Smooth muscle cell (in vitro differentiated cells): ENCODE results near the gene KIF6. TPM values are rescaled to one million over a fixed set of nuclear protein-coding genes. Genes with fewer than 3 reads are reported as not detected.

Source experiments
- DNase-seq: peaks from one replicate; lab custom pipeline; 2025; ENCODE audit not compliant: unreplicated experiment; lab: John Stamatoyannopoulos, UW
- H2AFZ ChIP-seq: fragments of 200-600 bp; sonication (generic); 2 replicates; pipeline ENCODE4 v1.6.0; 2016; ENCODE audit warnings: antibody characterized with exemption, low read depth, mild to moderate bottlenecking
- H3F3A ChIP-seq: fragments of 200-600 bp; sonication (generic); 2 replicates; pipeline ENCODE4 v1.6.0; 2017; ENCODE audit warnings: antibody characterized with exemption, low read depth
- H3K27ac ChIP-seq: fragments of 200-600 bp; sonication (generic); 2 replicates; pipeline ENCODE4 v1.5.1; 2016; ENCODE audit warnings: low read depth, mild to moderate bottlenecking
- H3K27me3 ChIP-seq: fragments of 200-600 bp; sonication (generic); 2 replicates; pipeline ENCODE4 v1.6.1; 2016; ENCODE audit warnings: low read depth, mild to moderate bottlenecking
- H3K36me3 ChIP-seq: fragments of 200-600 bp; sonication (generic); 2 replicates; pipeline ENCODE4 v1.5.1; 2016; ENCODE audit warnings: low read depth
- H3K4me1 ChIP-seq: fragments of 200-600 bp; sonication (generic); 2 replicates; pipeline ENCODE4 v1.5.1; 2016; ENCODE audit warnings: low read depth
- H3K4me2 ChIP-seq: fragments of 200-600 bp; sonication (generic); 2 replicates; pipeline ENCODE4 v1.6.0; 2016; ENCODE audit warnings: mild to moderate bottlenecking
- H3K4me3 ChIP-seq: fragments of 200-600 bp; sonication (generic); 2 replicates; pipeline ENCODE4 v1.5.1; 2016; ENCODE audit warnings: mild to moderate bottlenecking
- H3K79me2 ChIP-seq: fragments of 200-600 bp; sonication (generic); 2 replicates; pipeline ENCODE4 v1.6.0; 2016; ENCODE audit warnings: low read depth, mild to moderate bottlenecking
- H3K9ac ChIP-seq: fragments of 200-600 bp; sonication (generic); 2 replicates; pipeline ENCODE4 v1.6.0; 2016; ENCODE audit warnings: low read depth
- H3K9me3 ChIP-seq: fragments of 200-600 bp; sonication (generic); replicated peaks from 2 replicates; pipeline ENCODE4 v1.5.1; 2016; ENCODE audit warnings: low read depth
- H4K20me1 ChIP-seq: fragments of 200-600 bp; sonication (generic); 2 replicates; pipeline ENCODE4 v1.6.0; 2016; ENCODE audit warnings: low read depth
- WGBS: methylation state at CpG from one replicate; pipeline ENCODE4 v1.1.7; 2016; ENCODE audit warnings: low lambda C conversion rate; 5-methylcytosine and 5-hydroxymethylcytosine counted together
- polyA plus RNA-seq: library from polyadenylated mRNA; unstranded; fragments of >200 nt; fragmentation: Nextera tagmentation; extraction: Ambion mirVana; gene quantifications from 2 replicates; pipeline ENCODE4 v1.2.1, GENCODE V29; 2016
- total RNA-seq: library from RNA; depleted of rRNA; stranded (reverse); fragments of >200 nt; gene quantifications from 2 replicates; pipeline ENCODE4 v1.2.3, GENCODE V29; 2014
- TF ChIP-seq, protein P1 (sequence below): fragments of 200-600 bp; sonication (generic); IDR thresholded peaks from 2 replicates; pipeline ENCODE4 v1.5.1; 2017; ENCODE audit warnings: borderline replicate concordance, mild to moderate bottlenecking, antibody characterized with exemption; ENCODE audit not compliant: insufficient read depth, poor library complexity, severe bottlenecking

KIF6 gene
- total and polyA plus RNA-seq, 2 experiments from 2014 or later = 1.1 to 1.5 TPM

- Histone ChIP-seq H3K36me3 (no peaks in the 10 kb centered on the region), H3K4me2 (no peak overlapping the region), H3F3A (no peaks in the 10 kb centered on the region), H3K27ac (no peak overlapping the region), H2AFZ (no peak overlapping the region), H3K4me1 (no peaks in the 10 kb centered on the region), H3K4me3 (no peak overlapping the region), H4K20me1 (no peaks in the 10 kb centered on the region), H3K27me3 (peaks cover 87% of the 10 kb centered on the region), H3K9ac (no peak overlapping the region), H3K79me2 (no peaks in the 10 kb centered on the region), H3K9me3 (no peaks in the 10 kb centered on the region)
- no peak for DNase-seq
- WGBS = 84% methylated on average over 5 of the region's 5 CpGs
- TF ChIP-seq, protein P1, sequence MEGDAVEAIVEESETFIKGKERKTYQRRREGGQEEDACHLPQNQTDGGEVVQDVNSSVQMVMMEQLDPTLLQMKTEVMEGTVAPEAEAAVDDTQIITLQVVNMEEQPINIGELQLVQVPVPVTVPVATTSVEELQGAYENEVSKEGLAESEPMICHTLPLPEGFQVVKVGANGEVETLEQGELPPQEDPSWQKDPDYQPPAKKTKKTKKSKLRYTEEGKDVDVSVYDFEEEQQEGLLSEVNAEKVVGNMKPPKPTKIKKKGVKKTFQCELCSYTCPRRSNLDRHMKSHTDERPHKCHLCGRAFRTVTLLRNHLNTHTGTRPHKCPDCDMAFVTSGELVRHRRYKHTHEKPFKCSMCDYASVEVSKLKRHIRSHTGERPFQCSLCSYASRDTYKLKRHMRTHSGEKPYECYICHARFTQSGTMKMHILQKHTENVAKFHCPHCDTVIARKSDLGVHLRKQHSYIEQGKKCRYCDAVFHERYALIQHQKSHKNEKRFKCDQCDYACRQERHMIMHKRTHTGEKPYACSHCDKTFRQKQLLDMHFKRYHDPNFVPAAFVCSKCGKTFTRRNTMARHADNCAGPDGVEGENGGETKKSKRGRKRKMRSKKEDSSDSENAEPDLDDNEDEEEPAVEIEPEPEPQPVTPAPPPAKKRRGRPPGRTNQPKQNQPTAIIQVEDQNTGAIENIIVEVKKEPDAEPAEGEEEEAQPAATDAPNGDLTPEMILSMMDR = no peak
Observed at GRCh38 chr6:39321761-39322160, 403.4 kb downstream of the KIF6 start.

GRCh38 chr6:39320363-39320984 lies 404.7 kb downstream of the KIF6 start:
- no peaks in the 10 kb centered on the region for H3K4me1 ChIP-seq
- no peak overlapping the region for H3K9ac ChIP-seq
- no peaks in the 10 kb centered on the region for H3K9me3 ChIP-seq
- TF ChIP-seq, protein P1 = no peak
- H4K20me1 ChIP-seq = no peaks in the 10 kb centered on the region
- no peaks in the 10 kb centered on the region for H3K36me3 ChIP-seq
- WGBS = 88% methylated on average over 10 of the region's 10 CpGs
- H3K27me3 ChIP-seq = peaks cover 88% of the 10 kb centered on the region
- H3K27ac ChIP-seq = no peak overlapping the region
- no peaks in the 10 kb centered on the region for H3F3A ChIP-seq
- DNase-seq = no peak
- no peaks in the 10 kb centered on the region for H3K79me2 ChIP-seq
- H3K4me3 ChIP-seq = no peak overlapping the region
- H2AFZ ChIP-seq = no peak overlapping the region
- H3K4me2 ChIP-seq = no peak overlapping the region

DNA sequence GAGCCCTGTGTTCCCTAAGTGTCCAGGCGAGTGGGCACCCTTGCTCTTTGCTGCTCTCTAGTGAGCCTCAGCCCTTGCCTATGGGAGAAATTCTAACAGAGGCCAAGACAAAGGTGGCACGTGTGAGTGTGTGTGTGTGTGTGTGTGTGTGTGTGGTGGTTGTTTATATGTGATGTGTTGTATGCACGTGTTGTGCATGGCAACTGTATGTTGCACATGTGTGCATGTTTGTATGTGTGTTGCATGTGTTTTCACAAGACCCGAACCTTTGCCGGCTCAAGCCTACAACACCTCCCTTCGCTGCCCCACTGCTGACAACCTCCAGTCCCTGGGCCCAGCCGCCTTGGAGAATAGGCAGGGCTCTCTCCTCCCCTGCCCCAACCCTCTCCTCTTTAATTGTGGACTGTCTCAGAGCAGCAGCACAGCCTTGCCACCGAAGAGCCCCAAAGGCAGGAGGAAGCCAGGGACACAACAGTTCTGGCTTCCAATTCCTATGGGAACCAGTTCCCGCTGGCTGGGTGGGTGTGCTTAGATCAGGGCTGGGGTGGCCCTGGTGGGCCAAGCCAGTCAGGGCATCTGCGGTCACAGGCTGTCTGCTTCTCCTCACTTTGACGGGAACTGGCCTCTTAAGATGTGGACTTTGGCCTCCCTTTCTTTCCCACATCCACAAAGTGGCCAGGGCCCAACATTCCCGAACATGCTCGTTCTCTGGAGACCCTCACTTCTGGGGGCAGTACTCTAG lies 405.4 kb downstream of the KIF6 start:
- Histone ChIP-seq H3K9me3 (no peaks in the 10 kb centered on the region), H3K27ac (no peak overlapping the region), H3K4me1 (no peaks in the 10 kb centered on the region), H3K36me3 (no peaks in the 10 kb centered on the region), H3K79me2 (no peaks in the 10 kb centered on the region), H3K4me2 (no peak overlapping the region), H4K20me1 (no peaks in the 10 kb centered on the region), H3F3A (no peaks in the 10 kb centered on the region), H3K4me3 (no peak overlapping the region), H3K9ac (no peak overlapping the region), H3K27me3 (peaks cover 91% of the 10 kb centered on the region), H2AFZ (no peak overlapping the region)
- DNase-seq = no peak
- 89% methylated on average over 13 of the region's 13 CpGs for WGBS
- TF ChIP-seq, protein P1 = no peak
